GM19240 (cell line): ENCODE measurements around the gene NLRC5.

Source experiments
- DNase-seq: peaks from one replicate; pipeline ENCODE4 v3.0.0; 2011; ENCODE audit warnings: low spot score; ENCODE audit not compliant: insufficient read length

The NLRC5 gene

GRCh38 chr16:57024894-57025680 is 35.7 kb downstream of the NLRC5 start:
- DNase-seq: no peak

- DNase-seq: no peak
Measured at GRCh38 chr16:57025941-57026777, 36.8 kb downstream of the NLRC5 start.

GRCh38 chr16:57026778-57027062 is 37.4 kb downstream of the NLRC5 start:
- no peak for DNase-seq

GRCh38 chr16:57027067-57027466 is 37.7 kb downstream of the NLRC5 start:
- no peak for DNase-seq

DNA sequence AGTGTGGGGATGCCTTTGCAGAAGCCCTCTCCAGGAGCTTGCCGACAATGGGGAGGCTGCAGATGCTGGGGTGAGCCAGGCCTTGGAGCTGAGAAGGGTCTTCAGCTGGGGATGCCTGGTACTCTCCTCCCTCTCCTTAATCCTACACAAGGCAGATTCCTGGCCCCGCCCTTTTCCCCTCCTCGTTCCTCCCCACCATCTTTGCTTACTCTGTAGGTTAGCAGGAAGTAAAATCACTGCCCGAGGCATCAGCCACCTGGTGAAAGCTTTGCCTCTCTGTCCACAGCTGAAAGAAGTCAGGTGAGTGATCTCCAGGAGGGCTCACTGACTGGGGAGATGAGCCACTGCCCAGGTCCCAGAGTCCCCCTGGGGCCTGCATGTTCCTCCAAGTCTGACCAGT is 38.7 kb downstream of the NLRC5 start:
- no peak for DNase-seq

DNA sequence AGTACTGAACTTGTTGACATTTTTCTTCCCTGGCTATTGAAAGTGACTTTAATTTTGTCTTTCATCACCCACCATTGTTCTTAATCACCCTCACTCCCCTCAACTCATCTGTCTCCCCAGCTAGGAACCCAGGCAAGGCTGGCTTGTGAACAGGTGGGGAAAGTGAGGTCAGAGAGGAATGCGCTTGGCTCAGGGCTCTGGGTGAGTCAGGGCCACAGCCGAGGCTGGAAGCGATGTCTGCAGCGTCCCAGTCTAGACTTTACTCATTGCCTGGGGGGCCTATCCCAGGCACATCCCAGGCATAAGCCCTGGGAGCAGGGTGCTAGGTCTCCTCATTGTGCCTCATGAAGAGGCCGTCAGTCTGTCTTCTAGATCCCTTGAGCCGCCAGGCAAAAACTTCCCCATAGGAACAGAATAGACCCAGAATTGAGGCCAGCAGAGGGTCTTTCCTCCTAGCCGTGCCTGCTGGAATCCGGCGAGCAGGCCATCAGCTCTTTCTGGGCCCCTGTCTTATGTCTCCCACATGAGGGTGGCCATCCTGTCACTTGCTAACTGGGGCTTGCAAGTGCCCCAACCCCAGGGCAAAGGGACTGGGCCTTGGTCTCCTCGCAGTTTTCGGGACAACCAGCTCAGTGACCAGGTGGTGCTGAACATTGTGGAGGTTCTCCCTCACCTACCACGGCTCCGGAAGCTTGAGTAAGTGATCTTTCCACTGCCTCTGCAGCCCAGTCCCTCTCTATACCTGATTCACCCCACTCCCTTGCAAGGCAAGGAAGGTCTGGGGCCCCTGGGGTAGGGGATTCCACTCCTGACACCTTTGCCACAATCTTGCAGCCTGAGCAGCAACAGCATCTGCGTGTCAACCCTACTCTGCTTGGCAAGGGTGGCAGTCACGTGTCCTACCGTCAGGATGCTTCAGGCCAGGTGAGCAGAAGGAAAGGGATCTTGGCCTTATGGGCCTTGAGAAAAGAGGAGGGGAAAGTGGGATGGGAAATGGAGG is 40.1 kb downstream of the NLRC5 start:
- DNase-seq: no peak

DNA sequence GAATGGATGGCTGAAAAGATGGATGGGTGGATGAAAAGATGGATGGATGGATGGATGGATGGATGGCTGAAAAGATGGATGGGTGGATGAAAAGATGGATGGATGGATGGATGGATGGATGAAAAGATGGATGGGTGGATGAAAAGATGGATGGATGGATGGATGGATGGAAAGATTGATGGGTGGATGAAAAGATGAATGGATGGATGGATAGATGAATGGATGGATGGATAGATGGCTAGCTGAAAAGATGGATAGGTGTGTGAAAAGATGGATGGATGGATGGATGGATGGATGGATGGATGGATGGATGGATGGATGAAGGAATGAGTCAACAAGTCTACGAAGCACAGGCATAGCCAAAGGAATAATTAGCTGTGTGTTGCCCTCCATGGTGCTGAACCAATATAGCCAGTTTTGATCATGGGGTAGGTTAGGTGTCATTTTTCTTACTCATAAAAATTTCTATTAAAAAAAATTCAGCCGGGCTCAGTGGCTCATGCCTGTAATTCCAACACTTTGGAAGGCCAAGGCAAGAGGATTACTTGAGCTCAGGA is 41.1 kb downstream of the NLRC5 start:
- DNase-seq: no peak

DNA sequence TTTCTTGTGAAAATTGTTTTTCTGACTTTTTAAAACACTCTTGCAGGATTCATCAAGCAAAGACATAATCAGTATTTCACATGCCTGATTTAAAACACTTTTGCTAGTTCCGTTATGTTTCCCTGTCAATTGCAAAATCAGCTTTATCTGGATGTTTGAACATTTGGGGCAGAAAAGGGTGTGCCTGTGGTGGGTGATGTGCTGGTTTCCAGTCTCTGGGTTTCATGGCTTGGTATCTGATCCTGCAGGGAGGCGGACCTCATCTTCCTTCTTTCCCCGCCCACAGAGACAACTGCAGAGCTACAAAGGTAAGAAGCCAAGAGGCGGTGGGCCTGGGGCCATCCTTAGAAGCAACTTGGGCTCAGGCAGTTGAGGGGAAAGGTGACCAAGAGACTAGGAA is 41.8 kb downstream of the NLRC5 start:
- DNase-seq: no peak

GRCh38 chr16:57032346-57032745 is 43.0 kb downstream of the NLRC5 start:
- DNase-seq: no peak

- DNase-seq: no peak
Measured at GRCh38 chr16:57032931-57033330, 43.6 kb downstream of the NLRC5 start.

- no peak for DNase-seq
Measured at GRCh38 chr16:57036315-57036714, 47.0 kb downstream of the NLRC5 start.

DNA sequence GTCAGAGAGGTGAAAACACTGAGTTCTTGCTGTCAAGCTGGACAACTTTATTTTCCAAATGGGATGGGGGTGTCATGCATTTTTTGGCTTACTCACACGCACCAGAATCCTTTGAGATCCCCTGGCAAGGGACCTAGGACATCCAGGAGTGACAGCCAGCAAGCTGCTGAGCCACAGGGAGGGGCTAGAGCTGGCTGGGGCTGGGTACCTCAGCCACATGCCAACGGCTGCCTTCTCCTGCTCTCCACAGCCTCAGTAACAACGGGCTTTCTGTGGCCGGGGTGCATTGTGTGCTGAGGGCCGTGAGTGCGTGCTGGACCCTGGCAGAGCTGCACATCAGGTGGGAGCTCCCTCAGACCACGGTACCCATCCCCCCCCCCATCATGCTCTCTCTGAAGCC is 47.6 kb downstream of the NLRC5 start:
- DNase-seq: no peak

DNA sequence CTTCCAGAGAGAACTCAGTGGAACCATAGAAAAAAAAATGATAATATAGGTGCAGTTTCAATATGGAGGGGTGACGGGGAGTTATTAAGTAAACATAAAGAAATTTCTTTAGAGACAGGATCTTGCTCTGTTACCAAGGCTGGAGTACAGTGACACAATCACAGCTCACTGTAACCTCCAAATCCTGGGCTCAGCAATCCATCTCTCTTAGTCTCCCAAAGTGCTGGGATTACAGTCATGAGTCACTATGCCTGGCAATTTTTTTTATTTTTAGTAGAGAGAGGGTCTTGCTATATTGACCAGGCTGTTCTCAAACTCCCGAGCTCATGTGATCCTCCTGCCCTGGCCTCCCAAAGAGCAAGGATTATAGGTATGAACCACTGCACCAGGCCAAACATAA is 48.8 kb downstream of the NLRC5 start:
- no peak for DNase-seq

DNA sequence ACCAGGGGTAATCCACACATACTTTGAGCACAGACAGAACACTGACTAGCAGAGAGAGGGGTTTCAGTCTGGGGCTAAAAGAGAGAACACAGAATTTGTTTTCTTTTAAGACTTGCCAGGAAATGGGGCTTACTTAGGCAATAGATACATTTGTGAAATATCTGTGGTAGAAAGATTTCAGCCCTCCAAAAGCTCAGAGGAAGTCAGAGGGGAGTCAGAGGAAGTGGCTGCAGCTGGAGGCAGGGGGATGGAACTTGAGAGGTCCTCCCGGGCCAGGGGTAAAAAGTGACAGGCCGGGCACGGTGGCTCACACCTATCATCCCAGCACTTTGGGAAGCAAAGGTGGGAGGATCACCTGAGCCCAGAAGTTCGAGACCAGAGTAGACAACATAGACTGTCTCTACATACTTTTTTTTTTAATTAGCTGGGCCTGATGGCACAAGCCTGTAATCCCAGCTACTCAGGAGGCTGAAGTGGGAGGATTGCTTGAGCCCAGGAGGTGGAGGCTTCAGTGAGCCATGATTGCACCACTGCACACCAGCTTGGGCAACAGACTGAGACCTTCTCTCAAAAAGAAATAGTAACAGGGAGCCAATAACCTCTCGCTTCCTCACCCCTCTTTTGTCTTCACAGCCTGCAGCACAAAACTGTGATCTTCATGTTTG is 49.9 kb downstream of the NLRC5 start:
- peak; percentile 35 for DNase-seq

GRCh38 chr16:57041182-57042156 is 52.1 kb downstream of the NLRC5 start:
- DNase-seq: no peak

GRCh38 chr16:57042157-57043111 is 53.1 kb downstream of the NLRC5 start:
- peak; percentile 75 for DNase-seq

DNA sequence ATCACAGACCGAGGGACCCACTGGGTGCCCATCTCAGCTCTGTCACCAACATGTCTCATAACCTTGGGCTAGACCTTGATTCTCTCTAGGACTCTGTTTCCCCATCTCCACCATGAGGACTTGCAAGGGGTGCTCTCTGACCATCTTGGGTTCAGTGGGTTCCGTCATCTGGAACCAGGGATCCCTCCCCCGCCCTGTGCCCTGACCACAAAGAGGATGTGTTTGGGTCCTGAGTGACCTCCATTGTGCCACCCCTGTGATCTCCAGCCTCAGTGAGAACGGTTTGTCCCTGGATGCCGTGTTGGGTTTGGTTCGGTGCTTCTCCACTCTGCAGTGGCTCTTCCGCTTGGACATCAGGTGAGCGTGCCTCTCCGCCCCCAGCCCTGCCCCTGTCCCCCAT is 53.9 kb downstream of the NLRC5 start:
- DNase-seq: no peak

- no peak for DNase-seq
Measured at GRCh38 chr16:57044931-57045693, 55.8 kb downstream of the NLRC5 start.
